Measurements from ENCODE around the gene LRRC15.

GRCh38 chr3:194405766-194406165, 36.2 kb upstream of the LRRC15 start:
- TF ChIP-seq POLR2AphosphoS5 (IDR thresholded peaks at IDR 0.05) (no peak), EP300 (IDR thresholded peaks at IDR 0.05) (no peak), CTCF (IDR thresholded peaks at IDR 0.05) (no peak), POLR2A (IDR thresholded peaks at IDR 0.05) (no peak)
